GM12891 (cell line): ENCODE results near the gene PANK4.

Experiments
- POLR2A ChIP-seq: IDR thresholded peaks from 2 replicates; pipeline ENCODE4 v1.6.1; 2011; ENCODE audit warnings: low read depth, low read length, control low read depth
- POLR2AphosphoS5 ChIP-seq: IDR thresholded peaks from 2 replicates; pipeline ENCODE4 v1.6.1; 2011; ENCODE audit warnings: low read depth, low read length, control low read depth

DNA sequence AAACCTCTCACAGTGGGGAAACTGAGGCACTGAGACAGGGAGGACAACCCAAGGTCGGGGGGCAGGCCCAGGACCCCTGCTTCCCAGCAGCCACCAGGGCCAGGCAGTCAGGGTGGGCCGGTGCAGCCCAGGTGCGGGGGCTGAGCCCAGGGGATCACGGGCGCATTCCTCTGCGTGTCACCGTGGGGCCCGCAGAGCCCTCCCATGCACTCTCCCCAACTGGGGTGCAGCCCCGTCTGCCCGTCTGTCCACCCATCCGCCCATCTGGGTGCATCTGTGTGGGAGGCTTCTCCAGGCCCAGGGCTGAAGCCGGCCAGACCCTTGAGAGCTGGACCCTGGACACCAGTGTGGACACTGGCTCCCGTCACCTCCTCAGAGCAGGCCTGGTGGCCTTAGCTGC, 53.2 kb downstream of the PANK4 start:
- TF ChIP-seq POLR2AphosphoS5: no peak
- no peak for TF ChIP-seq POLR2A
